NCI-H128 (cell line): ENCODE measurements around the gene C2CD4C.
"Not testable (repeated sequence)": the region's sequence is repeated elsewhere in the genome, so short reads cannot be mapped to it uniquely, and the experiment has no call there.

Experiments
- DNase-seq: peaks from one replicate; lab custom pipeline; 2025; ENCODE audit not compliant: unreplicated experiment; lab: John Stamatoyannopoulos, UW

The C2CD4C gene

GRCh38 chr19:384799-385169 is 24.2 kb downstream of the C2CD4C start:
- no peak for DNase-seq

DNA sequence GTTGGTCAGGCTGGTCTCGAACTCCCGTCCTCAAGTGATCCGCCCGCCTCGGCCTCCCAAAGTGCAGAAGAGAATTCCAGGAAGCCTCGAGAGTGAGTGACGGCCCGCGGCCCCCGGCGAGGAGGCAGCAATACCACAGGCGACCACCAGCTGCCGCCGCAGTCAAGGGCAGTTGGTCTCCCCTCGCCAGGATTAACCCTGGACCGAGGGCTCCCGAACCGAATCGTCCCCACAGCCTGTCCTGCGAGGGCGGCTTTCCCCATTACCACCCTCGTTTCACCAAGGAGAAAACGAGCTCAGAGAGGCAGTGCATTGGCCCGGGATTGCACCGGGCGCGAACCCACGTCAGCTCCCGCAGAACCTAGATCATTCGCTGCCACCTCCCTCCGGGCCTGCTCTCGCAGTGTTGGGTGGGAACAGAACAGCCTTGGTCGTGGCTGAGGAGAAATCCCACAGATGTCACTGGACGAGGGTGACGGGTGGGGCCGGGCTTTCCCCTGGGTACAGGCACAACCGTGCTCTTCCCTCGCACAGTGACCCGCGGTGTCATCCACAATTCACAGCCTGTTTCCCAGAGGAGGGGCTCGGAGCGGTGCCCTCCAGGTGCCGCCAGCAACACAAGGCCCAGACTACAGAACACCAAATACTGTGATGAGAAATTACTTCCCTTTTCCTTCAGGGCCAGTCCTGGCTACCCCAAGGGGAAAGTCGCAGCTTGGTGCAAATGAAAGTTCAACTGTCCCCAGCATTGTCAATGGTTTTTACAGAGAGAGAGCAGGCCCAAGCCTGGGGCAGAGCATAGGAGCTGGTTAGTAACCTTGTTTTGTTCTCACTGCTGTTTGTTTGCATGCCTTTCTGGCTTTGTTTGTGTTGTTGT is 24.8 kb downstream of the C2CD4C start:
- DNase-seq: no peak

GRCh38 chr19:383040-383439 is 25.9 kb downstream of the C2CD4C start:
- DNase-seq: no peak

DNA sequence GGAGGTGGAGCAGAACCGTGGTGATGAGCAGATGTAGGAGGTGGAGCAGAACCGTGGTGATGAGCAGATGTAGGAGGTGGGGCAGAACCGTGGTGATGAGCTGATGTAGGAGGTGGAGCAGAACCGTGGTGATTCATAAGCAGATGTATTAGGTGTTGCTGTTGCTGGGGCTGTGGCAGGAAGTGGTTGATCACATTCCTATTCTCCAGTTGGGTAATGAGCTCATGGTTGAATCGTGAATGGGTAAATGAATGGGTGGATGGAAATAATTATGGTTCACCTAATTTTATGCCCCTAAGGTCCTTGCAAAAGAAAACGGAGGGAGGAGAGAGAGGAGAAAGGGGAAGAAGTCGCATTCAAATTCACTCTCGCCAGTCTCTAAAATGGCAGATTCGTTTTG is 26.4 kb downstream of the C2CD4C start:
- not testable (repeated sequence) for DNase-seq

- not testable (repeated sequence) for DNase-seq
Measured at GRCh38 chr19:381901-382300, 27.0 kb downstream of the C2CD4C start.

GRCh38 chr19:380618-381219 is 28.2 kb downstream of the C2CD4C start:
- not testable (repeated sequence) for DNase-seq

- no peak for DNase-seq
Measured at GRCh38 chr19:379796-380195, 29.2 kb downstream of the C2CD4C start.

- DNase-seq: no peak
Measured at GRCh38 chr19:378706-379105, 30.2 kb downstream of the C2CD4C start.

DNA sequence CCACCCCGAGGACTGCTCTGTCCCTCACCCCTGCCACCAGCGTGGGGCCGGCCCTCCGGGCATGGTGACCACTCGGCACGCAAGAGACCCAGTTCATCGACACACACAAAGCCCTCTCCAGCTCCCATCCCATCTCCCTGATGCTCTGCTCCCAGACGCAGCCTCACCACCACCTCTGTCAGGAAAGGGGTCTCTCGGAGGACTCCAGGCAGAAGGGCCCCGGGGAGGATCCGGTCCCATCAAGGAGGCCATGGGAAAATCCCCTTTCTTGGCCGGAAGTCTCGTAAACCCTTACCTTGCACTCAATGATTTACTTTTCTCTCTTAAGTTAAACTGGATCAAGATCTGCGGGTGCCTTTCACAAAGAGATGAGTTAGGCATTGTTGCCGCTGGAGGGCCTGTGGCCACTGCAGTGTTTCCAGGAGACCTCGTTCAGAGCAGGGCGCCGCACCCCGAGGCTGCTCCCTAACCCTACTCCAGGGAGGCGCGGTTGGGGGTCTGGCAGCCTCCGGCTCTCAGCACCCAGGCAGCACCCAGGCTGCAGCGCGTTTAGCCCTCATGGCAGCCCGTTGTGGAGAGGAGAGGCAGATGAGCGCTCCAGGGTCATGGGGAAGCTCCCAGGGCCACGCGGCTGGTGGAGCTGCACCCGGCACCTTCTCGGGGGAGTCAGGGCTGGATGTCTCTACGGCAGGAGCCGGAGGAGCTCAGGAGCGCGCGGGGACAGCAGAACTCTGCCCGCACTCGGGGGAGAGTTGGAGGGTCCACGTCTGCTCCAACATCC is 31.0 kb downstream of the C2CD4C start:
- DNase-seq: no peak

- no peak for DNase-seq
Measured at GRCh38 chr19:376111-376470, 32.9 kb downstream of the C2CD4C start.

DNA sequence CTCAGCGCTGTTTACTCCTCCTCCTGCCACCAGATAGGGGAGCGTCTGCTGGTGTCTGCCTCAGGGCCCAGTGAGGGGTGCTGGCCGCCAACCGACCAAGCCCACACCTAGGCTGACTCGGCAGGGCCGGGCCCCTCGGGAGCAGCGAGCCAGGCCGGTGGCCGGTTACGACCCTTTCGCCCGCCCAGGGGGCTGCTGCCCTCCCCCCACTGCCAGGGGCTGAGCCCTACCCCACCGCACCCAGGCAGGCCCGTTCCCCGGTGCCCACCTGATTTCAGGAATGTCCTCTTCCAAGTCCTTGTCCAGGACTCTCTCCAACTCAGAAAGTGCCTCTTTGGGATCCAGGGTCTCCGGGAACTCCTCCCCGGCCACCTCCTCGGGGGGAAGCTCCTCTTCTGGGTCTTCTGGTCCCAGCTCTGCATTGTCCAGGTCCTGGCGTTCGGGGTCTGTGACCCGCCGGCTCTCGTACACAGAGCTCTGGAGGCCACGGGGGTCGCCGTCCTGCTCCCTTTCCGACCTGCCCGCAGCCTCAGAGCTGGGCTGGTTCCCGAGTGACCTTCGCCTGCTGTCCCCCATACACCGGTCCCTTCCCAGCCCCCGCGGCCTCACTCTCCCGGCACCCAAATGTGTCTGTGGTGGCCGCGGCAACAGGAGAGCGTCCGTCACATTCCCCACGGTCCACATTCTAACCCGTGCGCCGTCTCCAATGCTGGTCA is 33.4 kb downstream of the C2CD4C start:
- no peak for DNase-seq

DNA sequence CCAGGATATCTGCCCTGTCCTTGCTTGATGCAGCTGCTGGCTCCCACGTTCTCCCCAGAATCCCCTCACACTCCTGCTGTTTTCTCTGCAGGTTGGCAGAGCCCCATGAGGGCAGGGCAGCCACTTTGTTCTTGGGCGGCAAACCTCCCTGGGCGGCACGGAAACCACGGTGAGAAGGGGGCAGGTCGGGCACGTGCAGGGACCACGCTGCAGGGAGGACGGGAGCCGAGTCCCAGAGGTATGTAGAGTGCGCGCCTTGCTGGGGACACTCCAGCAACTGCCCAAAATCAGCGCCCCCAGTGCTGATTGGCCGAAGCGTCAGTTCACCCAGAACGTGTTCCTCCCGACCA is 34.1 kb downstream of the C2CD4C start:
- DNase-seq: no peak

GRCh38 chr19:374183-374885 is 34.6 kb downstream of the C2CD4C start:
- no peak for DNase-seq

- no peak for DNase-seq
Measured at GRCh38 chr19:373391-374182, 35.4 kb downstream of the C2CD4C start.

DNA sequence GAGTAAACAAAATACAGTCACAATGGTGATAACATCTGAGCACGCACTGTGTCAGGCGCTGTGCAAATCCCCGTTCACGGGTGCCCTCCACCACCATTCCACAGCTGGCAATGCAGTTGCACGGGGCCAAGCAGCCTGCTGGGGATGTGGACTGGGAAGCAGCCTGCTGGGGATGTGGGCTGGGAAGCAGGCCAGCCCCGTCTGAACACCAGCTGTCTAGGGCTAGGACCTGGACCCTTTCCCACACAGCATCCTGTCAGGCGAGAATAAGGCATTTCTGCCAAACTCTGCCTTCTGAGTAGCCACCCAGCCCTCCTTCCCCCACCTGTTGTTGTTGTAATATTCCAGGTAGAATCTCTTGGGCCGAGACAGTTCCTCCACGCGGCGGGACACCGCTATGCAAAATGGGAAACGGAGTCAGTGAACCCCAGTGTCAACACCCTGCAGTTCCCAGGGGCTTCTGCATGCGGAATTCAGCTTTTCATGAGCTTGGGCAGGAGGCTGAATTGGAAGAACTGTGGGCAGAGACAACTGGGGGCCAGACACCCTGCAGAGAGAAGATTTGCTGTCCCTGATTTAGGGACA is 36.5 kb downstream of the C2CD4C start:
- DNase-seq: no peak

GRCh38 chr19:371501-372168 is 37.3 kb downstream of the C2CD4C start:
- no peak for DNase-seq

DNA sequence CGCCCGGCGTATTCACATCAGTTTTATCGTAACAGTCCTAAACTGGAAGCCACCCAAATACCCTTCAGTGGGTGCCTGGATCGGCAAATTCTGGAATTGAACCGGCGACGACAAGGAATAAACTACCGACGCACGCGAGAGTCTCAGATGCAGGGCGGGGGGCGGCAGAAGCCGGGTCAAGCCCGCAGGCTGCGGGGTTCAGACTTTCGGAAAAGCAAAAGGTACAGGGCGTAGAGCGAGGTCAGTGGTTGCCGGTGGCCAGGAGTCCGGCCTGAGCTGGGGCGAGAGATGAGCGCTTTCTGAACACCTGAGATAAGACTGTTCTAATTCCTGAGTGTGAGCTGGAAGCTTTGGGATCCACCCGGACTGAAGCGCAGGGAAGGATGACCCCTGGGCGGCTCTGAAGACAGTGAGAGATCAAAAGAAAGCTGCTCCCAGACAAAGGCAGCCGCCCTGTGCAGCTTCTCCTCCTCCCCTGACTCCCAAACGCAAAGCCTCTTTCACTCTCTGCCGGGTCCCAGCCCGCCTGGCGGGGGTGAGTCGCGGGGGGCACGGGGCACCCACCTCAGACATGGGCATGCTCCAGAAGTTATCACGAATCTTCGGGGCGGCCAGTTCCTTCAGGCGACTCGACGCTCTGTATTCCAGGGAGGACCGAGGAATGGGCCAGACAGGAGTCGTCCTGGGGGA is 38.2 kb downstream of the C2CD4C start:
- DNase-seq: no peak

DNA sequence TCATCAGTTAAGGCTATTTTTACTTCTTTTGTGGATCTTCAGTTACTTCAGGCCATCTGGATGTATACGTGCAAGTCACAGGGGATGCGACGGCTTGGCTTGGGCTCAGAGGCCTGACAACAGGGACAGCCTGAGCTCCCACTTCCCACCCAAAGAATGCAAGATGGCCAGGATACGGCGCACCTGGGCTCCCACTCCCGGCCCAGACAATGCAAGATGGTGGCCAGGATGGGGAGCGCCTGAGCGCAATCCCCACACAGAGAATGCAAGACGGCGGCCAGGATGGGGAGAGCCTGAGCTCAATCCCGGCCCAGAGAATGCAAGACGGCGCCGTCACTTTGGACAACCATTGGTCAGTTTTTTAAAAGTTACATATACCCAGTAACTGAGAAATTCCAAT is 39.1 kb downstream of the C2CD4C start:
- no peak for DNase-seq

- DNase-seq: no peak
Measured at GRCh38 chr19:369256-369655, 39.7 kb downstream of the C2CD4C start.
